Frontal cortex (tissue), 4 donors: ENCODE data around the gene AKAP6. TPM values are rescaled to one million over a fixed set of nuclear protein-coding genes. Genes with fewer than 3 reads are reported as not detected.

Experiments
- DNase-seq, 2 donors: peaks; one replicate each; pipeline ENCODE4 v3.0.0; 2012; ENCODE audit warnings: low spot score in 2 of 2
- FAIRE-seq: peaks from 2 replicates; lab custom pipeline; 2012; peaks lifted over from hg19 to GRCh38; lab: Jason Lieb, UNC
- total RNA-seq: library from RNA; depleted of rRNA; stranded (reverse); fragments of >200 nt; gene quantifications from one replicate; pipeline ENCODE4 v1.2.3, GENCODE V29; 2014
- donor health status: control.
- donor health status: control.
- donor health status: control.

AKAP6 gene
- total RNA-seq, 1 donor from 2014 or later, result 102 TPM

- FAIRE-seq (no peak), DNase-seq (no peak)
These were observed 1.4 kb downstream of the AKAP6 start for GRCh38 chr14:32330351-32331111.

GRCh38 chr14:32331206-32331605 is 2.1 kb downstream of the AKAP6 start:
- DNase-seq (no peak), FAIRE-seq (no peak)

GRCh38 chr14:32332415-32333316 is 3.6 kb downstream of the AKAP6 start:
- DNase-seq (no peak), FAIRE-seq (no peak)

DNA sequence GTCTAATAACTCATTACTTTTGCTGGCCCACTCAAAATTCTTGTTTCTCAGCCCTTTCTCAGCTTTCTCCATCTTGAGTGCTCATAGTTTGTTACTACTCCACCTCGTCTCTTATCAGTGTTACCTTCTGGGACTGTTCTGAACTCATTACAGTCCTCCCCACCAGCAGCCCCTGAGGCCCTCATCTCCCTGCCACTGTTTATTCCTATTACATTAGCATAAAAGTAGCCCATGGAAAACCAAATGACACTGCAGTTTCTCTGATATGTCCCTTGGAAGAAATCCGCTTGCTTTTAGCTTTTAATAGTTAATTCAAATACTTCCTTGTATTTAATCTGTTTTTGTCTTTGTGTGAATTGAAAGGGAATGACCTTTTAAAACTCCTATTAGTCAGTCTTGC is 7.6 kb downstream of the AKAP6 start:
- DNase-seq, result no peak
- no peak for FAIRE-seq

GRCh38 chr14:32337759-32338158 is 8.7 kb downstream of the AKAP6 start:
- no peak for FAIRE-seq
- DNase-seq, result no peak

DNA sequence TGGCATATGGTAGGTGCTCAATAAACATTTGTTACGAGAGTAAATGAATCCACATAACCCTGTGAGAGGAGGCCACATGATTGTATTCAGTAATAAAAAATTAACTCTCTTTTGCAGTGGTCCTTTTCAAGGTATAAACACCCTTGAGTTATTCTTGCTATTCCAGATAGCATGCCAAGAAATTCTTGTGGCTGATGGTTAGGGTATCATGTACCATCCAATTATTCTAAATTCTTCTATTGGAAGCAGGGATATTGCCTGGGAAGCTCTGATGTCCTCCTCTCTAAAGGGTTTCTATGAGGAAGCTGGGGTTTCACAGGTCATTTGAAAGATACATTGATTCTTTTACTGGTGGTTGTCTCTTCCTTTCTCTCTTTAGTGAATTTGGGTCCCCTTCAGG is 10.1 kb downstream of the AKAP6 start:
- no peak for FAIRE-seq

GRCh38 chr14:32341947-32342846 is 13.1 kb downstream of the AKAP6 start:
- DNase-seq, result no peak
- no peak for FAIRE-seq

More for the DNA sequence above, 10.1 kb downstream of the AKAP6 start:
- no peak for DNase-seq

GRCh38 chr14:32342847-32343194 is 13.7 kb downstream of the AKAP6 start:
- DNase-seq, result no peak
- FAIRE-seq, result no peak

- FAIRE-seq (no peak), DNase-seq (no peak)
These were observed 14.9 kb downstream of the AKAP6 start for GRCh38 chr14:32343926-32344430.

GRCh38 chr14:32345311-32345791 is 16.3 kb downstream of the AKAP6 start:
- FAIRE-seq, result no peak
- no peak for DNase-seq

- FAIRE-seq (no peak), DNase-seq (no peak)
These were observed 20.2 kb downstream of the AKAP6 start for GRCh38 chr14:32349322-32349721.

DNA sequence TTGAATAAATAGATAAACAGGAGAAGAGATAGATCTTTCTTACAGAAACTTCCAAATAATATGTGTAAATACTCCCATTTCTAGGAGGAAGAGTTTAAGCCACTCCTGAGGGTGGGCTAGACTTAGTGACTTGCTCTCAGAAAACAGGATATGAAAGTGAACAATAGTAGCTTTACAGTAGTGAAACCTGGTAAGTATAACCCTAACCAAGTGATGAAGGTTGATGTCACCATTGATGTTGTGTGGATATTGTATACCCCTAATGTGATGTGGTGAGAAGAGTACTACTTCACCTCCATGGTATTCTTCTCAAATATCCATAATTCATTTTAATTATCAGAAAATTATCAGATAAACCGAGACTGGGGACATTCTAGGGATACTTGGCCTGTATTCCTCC is 20.9 kb downstream of the AKAP6 start:
- no peak for FAIRE-seq

GRCh38 chr14:32352631-32353030 is 23.5 kb downstream of the AKAP6 start:
- no peak for DNase-seq
- no peak for FAIRE-seq

More for the DNA sequence above, 20.9 kb downstream of the AKAP6 start:
- DNase-seq, result no peak

- DNase-seq (no peak), FAIRE-seq (no peak)
These were observed 25.6 kb downstream of the AKAP6 start for GRCh38 chr14:32354716-32355115.

DNA sequence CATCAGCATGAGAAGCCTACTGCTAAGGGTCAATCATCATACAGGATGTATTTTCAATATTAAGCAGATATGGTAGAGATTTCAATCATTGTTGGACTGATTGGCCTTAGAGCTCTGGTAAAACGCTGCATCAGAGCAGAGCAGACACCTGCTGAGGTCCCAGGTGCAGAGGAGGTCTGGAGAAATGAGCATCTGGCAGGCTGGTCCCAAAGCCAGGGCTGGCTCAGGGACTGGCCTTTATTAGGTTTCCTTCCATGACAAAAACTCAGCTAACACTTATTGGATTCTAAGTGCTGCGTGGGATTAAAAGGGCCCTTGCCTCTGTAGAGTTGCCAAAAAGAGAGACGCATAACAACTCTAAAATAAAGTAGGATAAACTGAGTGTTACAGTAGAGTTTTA is 29.7 kb downstream of the AKAP6 start:
- FAIRE-seq (no peak), DNase-seq (no peak)

- no peak for DNase-seq
- FAIRE-seq, result no peak
These were observed 32.6 kb downstream of the AKAP6 start for GRCh38 chr14:32361674-32362073.

- FAIRE-seq, result no peak
These were observed 34.7 kb downstream of the AKAP6 start for GRCh38 chr14:32363761-32364160.

GRCh38 chr14:32364941-32365340 is 35.8 kb downstream of the AKAP6 start:
- FAIRE-seq (no peak), DNase-seq (no peak)

More at GRCh38 chr14:32363761-32364160, 34.7 kb downstream of the AKAP6 start:
- DNase-seq, result no peak

DNA sequence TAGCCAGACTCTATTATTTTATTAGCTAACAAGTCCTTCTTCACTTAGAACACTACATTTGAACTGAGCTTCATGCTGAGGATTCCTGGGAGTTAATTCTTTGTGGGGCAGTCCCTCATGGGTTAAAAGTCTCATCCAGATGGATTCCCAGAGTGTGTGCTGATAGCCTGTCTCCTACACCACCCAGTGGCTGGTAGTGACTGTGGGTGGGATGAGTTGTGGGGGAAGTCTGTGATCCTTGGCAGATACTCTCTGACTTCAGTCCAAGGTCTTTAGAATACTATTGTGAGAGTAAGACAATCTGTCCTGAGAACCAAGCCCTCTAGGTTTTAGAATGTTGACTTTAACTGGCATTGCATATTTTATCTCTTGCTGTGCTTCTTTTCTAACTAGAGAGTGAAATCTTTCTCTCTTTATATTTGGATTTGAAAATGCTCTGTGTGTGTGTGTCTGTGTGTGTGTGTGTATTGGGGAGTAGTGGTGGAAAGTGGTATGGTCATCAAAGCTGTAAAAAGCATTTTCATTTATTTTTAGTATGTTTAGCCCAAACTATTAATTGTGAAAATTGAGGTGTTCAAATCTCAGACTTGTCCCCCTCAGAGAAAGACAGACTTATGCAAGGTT is 37.3 kb downstream of the AKAP6 start:
- DNase-seq, result peak; percentile 19 to 27
- FAIRE-seq, result no peak
